Measurements from ENCODE around the gene RNF133. TPM values are rescaled to one million over a fixed set of nuclear protein-coding genes. Genes with fewer than 3 reads are reported as not detected.

Gene RNF133
- total RNA-seq = under 1 TPM; 0.15 to 0.50 TPM
- long read RNA-seq = 0 reads

- ATAC-seq (no peak), DNase-seq (no peak)
- intact Hi-C loops (cut with DNase I) = no loop called here
Measured at GRCh38 chr7:122699017-122699416, at the start of gene RNF133. TSS of gene RNF133 (minus strand) at chr7:122699117. CDS start at chr7:122698918, 199 bp downstream.

GRCh38 chr7:122748195-122748594 lies 49.3 kb upstream of the RNF133 start:
- DNase-seq (no peak), ATAC-seq (no peak)
- intact Hi-C loops (cut with DNase I) = no loop called here

GRCh38 chr7:122746948-122747347 lies 48.0 kb upstream of the RNF133 start:
- no peak for ATAC-seq
- no peak for DNase-seq
- intact Hi-C loops (cut with DNase I) = no loop called here

- no peak for ATAC-seq
- no peak for DNase-seq
- intact Hi-C loops (cut with DNase I) = no loop called here
Measured at GRCh38 chr7:122743211-122743610, 44.3 kb upstream of the RNF133 start.

- DNase-seq (no peak), ATAC-seq (no peak)
- intact Hi-C loops (cut with DNase I) = no loop called here
Measured at GRCh38 chr7:122738947-122739346, 40.0 kb upstream of the RNF133 start.

GRCh38 chr7:122736183-122736582 lies 37.3 kb upstream of the RNF133 start:
- DNase-seq = no peak
- ATAC-seq = no peak
- intact Hi-C loops (cut with DNase I) = no loop called here

- DNase-seq (no peak), ATAC-seq (no peak)
- intact Hi-C loops (cut with DNase I) = no loop called here
Measured at GRCh38 chr7:122727759-122728158, 28.8 kb upstream of the RNF133 start.

- intact Hi-C loops (cut with DNase I) = no loop called here
- DNase-seq (no peak), ATAC-seq (no peak)
Measured at GRCh38 chr7:122727354-122727753, 28.4 kb upstream of the RNF133 start.

GRCh38 chr7:122726881-122727280 lies 28.0 kb upstream of the RNF133 start:
- intact Hi-C loops (cut with DNase I) = no loop called here
- ATAC-seq (no peak), DNase-seq (no peak)

GRCh38 chr7:122724366-122724765 lies 25.4 kb upstream of the RNF133 start:
- ATAC-seq (no peak), DNase-seq (no peak)
- intact Hi-C loops (cut with DNase I) = no loop called here

- ATAC-seq (no peak), DNase-seq (no peak)
- intact Hi-C loops (cut with DNase I) = no loop called here
Measured at GRCh38 chr7:122719010-122719578, 20.2 kb upstream of the RNF133 start.

- intact Hi-C loops (cut with DNase I) = no loop called here
- DNase-seq = no peak
- no peak for ATAC-seq
Measured at GRCh38 chr7:122717356-122718089, 18.6 kb upstream of the RNF133 start.

- intact Hi-C loops (cut with DNase I) = no loop called here
- DNase-seq (no peak), ATAC-seq (no peak)
Measured at GRCh38 chr7:122715183-122715582, 16.3 kb upstream of the RNF133 start.

- no peak for ATAC-seq
- intact Hi-C loops (cut with DNase I) = no loop called here
- no peak for DNase-seq
Measured at GRCh38 chr7:122710916-122711315, 12.0 kb upstream of the RNF133 start.

- intact Hi-C loops (cut with DNase I) = no loop called here
- ATAC-seq = no peak
- DNase-seq = no peak
Measured at GRCh38 chr7:122709930-122710646, 11.2 kb upstream of the RNF133 start.

- intact Hi-C loops (cut with DNase I) = no loop called here
- ATAC-seq = no peak
Measured at GRCh38 chr7:122706836-122707235, 7.9 kb upstream of the RNF133 start.

GRCh38 chr7:122702872-122703510 lies 4.1 kb upstream of the RNF133 start, which contains the start of gene RNF148:
TSS of gene RNF148 (minus strand) at chr7:122702922. CDS start at chr7:122702750, 172 bp downstream.
- no peak for DNase-seq
- no peak for ATAC-seq
- intact Hi-C loops (cut with DNase I) = no loop called here

More at GRCh38 chr7:122706836-122707235, 7.9 kb upstream of the RNF133 start:
- no peak for DNase-seq

- intact Hi-C loops (cut with DNase I) = no loop called here
- DNase-seq = no peak
- no peak for ATAC-seq
Measured at GRCh38 chr7:122695816-122696215, 3.1 kb downstream of the RNF133 start.

GRCh38 chr7:122694697-122695096 lies 4.2 kb downstream of the RNF133 start:
- ATAC-seq = no peak
- intact Hi-C loops (cut with DNase I) = no loop called here
- DNase-seq = no peak

GRCh38 chr7:122692769-122693309 lies 6.1 kb downstream of the RNF133 start:
- no peak for ATAC-seq
- intact Hi-C loops (cut with DNase I) = no loop called here
- DNase-seq = no peak
